K562 (cell line): ENCODE data around the gene CD79A. TPM values are rescaled to one million over a fixed set of nuclear protein-coding genes. Genes with fewer than 3 reads are reported as not detected.
A peak's percentile ranks its signal among the peaks of the same experiment; 100 is the strongest.

Experiments used
- ATAC-seq: fragments of 200-7000 bp; cut with Tn5 transposase; 3 replicates; pipeline ENCODE4 v1.9.1; 2020; ENCODE audit warnings: moderate library complexity
- BruUV-seq: library from RNA; stranded (reverse); fragments of 400-500 nt; replicated peaks from 2 replicates; lab custom pipeline; 2021; lab: Mats Ljungman, UMichigan
- CTCF ChIA-PET: fragments of 300-600 bp; formaldehyde crosslinking; extraction: SDS; loops from one replicate; lab custom pipeline; 2021; ENCODE audit warnings: low intra/inter-chr PET ratio; lab: Yijun Ruan, JAX
- POLR2A ChIA-PET: fragments of 300-600, 350-650 bp; sonication (Branson Sonifier 250); formaldehyde crosslinking; extraction: SDS; loops from one replicate; lab custom pipeline; 2021; ENCODE audit warnings: antibody characterized with exemption, inconsistent platforms; lab: Yijun Ruan, JAX
- DNase-seq, 4 experiments: peaks; one replicate each; pipeline versions ENCODE4 v3.0.0 to v3.0.0-alpha.2; 2011 to 2018; ENCODE audit warnings: low spot score in 3 of 4, mixed read lengths in 3 of 4; ENCODE audit errors: extremely low read depth in 1 of 4
- FAIRE-seq: peaks from 2 replicates; lab custom pipeline; 2011; peaks lifted over from hg19 to GRCh38; lab: Jason Lieb, UNC
- H2AFZ ChIP-seq: 2 replicates; pipeline ENCODE4 v1.6.0; 2011; ENCODE audit warnings: low read depth, low read length, control low read depth, inconsistent platforms
- H3K27ac ChIP-seq: fragments of 200-600 bp; 3 replicates; pipeline ENCODE4 v1.8.0; 2011; ENCODE audit warnings: low read depth, mild to moderate bottlenecking, control low read depth, inconsistent platforms, low read length, moderate library complexity, mixed read lengths; ENCODE audit errors: extremely low read depth
- H3K27me3 ChIP-seq, 2 experiments: fragments of 300-600 bp in 1 of 2; 2 replicates in 1 of 2; 3 replicates in 1 of 2; pipeline versions ENCODE4 v1.6.0 to v1.8.0; 2011; ENCODE audit warnings: inconsistent platforms in 2 of 2, low read length in 2 of 2, mild to moderate bottlenecking in 1 of 2, mixed read lengths in 1 of 2, moderate library complexity in 1 of 2; ENCODE audit not compliant: control insufficient read depth in 2 of 2, insufficient read depth in 2 of 2
- H3K36me3 ChIP-seq: fragments of 300-600 bp; 3 replicates; pipeline ENCODE4 v1.8.0; 2011; ENCODE audit warnings: mild to moderate bottlenecking, low read length, inconsistent platforms; ENCODE audit not compliant: control insufficient read depth, insufficient read depth
- H3K4me1 ChIP-seq, 2 experiments: fragments of 200-600 bp in 1 of 2; replicated peaks in 1 of 2; 2 replicates in 1 of 2; 3 replicates in 1 of 2; pipeline versions ENCODE4 v1.5.1 to v1.8.0; 2011; ENCODE audit warnings: inconsistent platforms in 2 of 2, low read length in 2 of 2, mild to moderate bottlenecking in 1 of 2, mixed read lengths in 1 of 2, moderate library complexity in 1 of 2; ENCODE audit not compliant: control insufficient read depth in 2 of 2, insufficient read depth in 2 of 2
- H3K4me2 ChIP-seq: 2 replicates; pipeline ENCODE4 v1.6.1; 2011; ENCODE audit warnings: low read length, control low read depth, inconsistent platforms, mixed read lengths; ENCODE audit not compliant: insufficient read depth
- H3K4me3 ChIP-seq: fragments of 200-600 bp; sonication (generic), shearing (Covaris generic); 2 replicates; pipeline ENCODE4 v1.5.1; 2016; ENCODE audit warnings: control low read depth, inconsistent platforms
- H3K79me2 ChIP-seq: fragments of 200-600 bp; 3 replicates; pipeline ENCODE4 v1.8.0; 2011; ENCODE audit warnings: low read length, inconsistent platforms; ENCODE audit not compliant: control insufficient read depth, insufficient read depth
- H3K9ac ChIP-seq, 2 experiments: 2 replicates each; pipeline versions ENCODE4 v1.6.0 to v1.6.1; 2011; ENCODE audit warnings: low read depth in 2 of 2, low read length in 2 of 2, control low read depth in 1 of 2, inconsistent platforms in 1 of 2, mild to moderate bottlenecking in 1 of 2, mixed read lengths in 1 of 2; ENCODE audit not compliant: insufficient read depth in 1 of 2
- H3K9me1 ChIP-seq: one replicate; pipeline ENCODE4 v1.6.0; 2011; ENCODE audit warnings: inconsistent platforms, mild to moderate bottlenecking, low read length, moderate library complexity; ENCODE audit not compliant: control insufficient read depth, insufficient read depth
- H3K9me3 ChIP-seq: replicated peaks from 2 replicates; pipeline ENCODE4 v1.5.1; 2011; ENCODE audit warnings: low read depth, low read length, inconsistent platforms; ENCODE audit not compliant: control insufficient read depth, insufficient read depth
- H4K20me1 ChIP-seq: replicated peaks from 2 replicates; pipeline ENCODE4 v1.6.1; 2011; ENCODE audit warnings: low read length, inconsistent platforms, mixed read lengths; ENCODE audit not compliant: control insufficient read depth, insufficient read depth
- ARHGAP35 ChIP-seq: fragments of 450-650 bp; IDR thresholded peaks from 2 replicates; pipeline ENCODE4 v1.6.1; 2018; ENCODE audit not compliant: partially characterized antibody
- ATF1 ChIP-seq, 2 experiments: fragments of 450-650 bp in 1 of 2; IDR thresholded peaks; 2 replicates each; pipeline ENCODE4 v1.6.1; 2016; ENCODE audit warnings: missing compliant biosample characterization in 1 of 2, missing genetic modification characterization in 1 of 2
- ZSCAN32 ChIP-seq: fragments of 450-650 bp; formaldehyde crosslinking; IDR thresholded peaks from 2 replicates; pipeline ENCODE4 v1.4.0; 2020; ENCODE audit warnings: mild to moderate bottlenecking, moderate library complexity
- WGBS: fragments of 100-300 bp; shearing (Covaris generic); methylation state at CpG from one replicate; pipeline ENCODE4 v1.1.6; 2016; ENCODE audit warnings: low coverage, mixed read lengths; ENCODE audit not compliant: insufficient coverage; ENCODE audit errors: missing lambda C conversion rate; 5-methylcytosine and 5-hydroxymethylcytosine counted together
- in situ Hi-C: fragments of 300-500 bp; cut with MboI; formaldehyde crosslinking; loops from 4 replicates; pipeline ENCODE4 v1.15.0; 2018; ENCODE audit warnings: inconsistent platforms, mixed read lengths
- intact Hi-C: fragments of 100-400 bp; cut with micrococcal nuclease; formaldehyde crosslinking; loops from 2 replicates; pipeline ENCODE4 v1.14.2; 2022
- polyA plus RNA-seq, 8 experiments: library from polyadenylated mRNA; depleted of rRNA in 4 of 8; stranded (reverse) in 5 of 8; unstranded in 3 of 8; fragments of >200 nt; fragmentation: Nextera tagmentation in 2 of 8; fragmentation: Illumina TruSeq in 1 of 8; extraction: Ambion mirVana in 2 of 8; extraction: Trizol in 1 of 8; gene quantifications; 2 replicates each; pipeline versions ENCODE4 v1.2.1 to v1.2.3, GENCODE V29; 2011 to 2014; ENCODE audit warnings: inconsistent platforms in 1 of 8, missing spikeins in 1 of 8
- total RNA-seq, 7 experiments: library from RNA; depleted of rRNA in 6 of 7; stranded (reverse); fragments of >200 nt in 6 of 7; fragmentation: Illumina TruSeq in 2 of 7; extraction: Trizol in 2 of 7; gene quantifications; 2 replicates each; pipeline versions ENCODE4 v1.2.1 to v1.2.3, GENCODE V29; 2011 to 2021; ENCODE audit warnings: low replicate concordance in 1 of 7
- TF ChIP-seq, protein P1 (sequence below): sonication (generic); formaldehyde crosslinking; IDR thresholded peaks from 2 replicates; pipeline ENCODE4 v1.9.0; 2022; ENCODE audit warnings: mild to moderate bottlenecking, missing genetic modification reagents
- TF ChIP-seq, protein P2 (sequence below), 3 experiments: fragments of 200-800 bp in 1 of 3; sonication (Bioruptor generic) in 1 of 3; sonication (generic) in 1 of 3; formaldehyde crosslinking in 1 of 3; IDR thresholded peaks; 2 replicates each; pipeline versions ENCODE4 v1.6.1 to v1.8.0; 2016 to 2022; ENCODE audit warnings: mild to moderate bottlenecking in 2 of 3, missing compliant biosample characterization in 2 of 3, missing genetic modification characterization in 2 of 3, missing genetic modification reagents in 1 of 3

The CD79A gene
- total and polyA plus RNA-seq, 9 of the 15 experiments (the other 6 are each of a cell fraction or from before 2014, with no cell fraction given) = 0.04 to 0.72 (median 0.17) TPM; not detected in 3

DNA sequence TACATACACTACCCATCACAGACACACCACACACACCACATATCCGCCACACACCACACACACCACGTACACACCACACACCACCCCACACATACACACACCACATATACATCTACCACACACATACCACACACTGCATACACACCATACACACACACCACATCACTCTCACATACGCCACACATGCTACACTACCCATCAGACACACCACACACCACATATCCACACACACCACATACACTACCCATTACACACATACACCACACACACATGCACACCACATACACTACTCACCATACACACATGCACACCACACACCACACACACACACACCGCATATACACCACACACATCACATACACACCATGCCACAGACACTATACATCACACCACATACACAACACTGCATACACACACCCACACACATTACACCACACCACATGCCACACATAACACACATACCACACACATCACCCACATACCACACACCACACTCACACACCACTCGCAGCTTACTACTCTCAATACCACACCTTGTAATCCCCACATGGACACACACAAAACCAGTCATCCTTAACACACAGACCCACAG lies 41.7 kb downstream of the CD79A start:
- Histone ChIP-seq H3K27ac (no peak overlapping the region), H3K9me3 (no peaks in the 10 kb centered on the region; the same call in 1 of the 2 replicates), H3K4me3 (no peak overlapping the region), H2AFZ (no peak overlapping the region), H3K9ac (no peak overlapping the region), H3K27me3 (peaks cover 16 to 42% of the 10 kb centered on the region in 2 experiments), H3K4me1 (peaks cover 0 to 30% of the 10 kb centered on the region in 2 experiments; a peak in 3 of 5 replicates), H3K9me1 (no peaks in the 10 kb centered on the region), H4K20me1 (peaks cover 8% of the 10 kb centered on the region; the same call in 1 of the 2 replicates), H3K79me2 (no peaks in the 10 kb centered on the region), H3K4me2 (no peak overlapping the region), H3K36me3 (no peaks in the 10 kb centered on the region)
- in situ Hi-C loops (no loop called here), intact Hi-C loops (no loop called here)
- ChIA-PET POLR2A (interaction anchor here (1.0 kb wide), 1 partner anchor 30 kb away, joined by 4 read pairs; no protein-coding TSS in a partner anchor), CTCF (no interaction called here)
- no peak for DNase-seq
- TF ChIP-seq, protein P1, sequence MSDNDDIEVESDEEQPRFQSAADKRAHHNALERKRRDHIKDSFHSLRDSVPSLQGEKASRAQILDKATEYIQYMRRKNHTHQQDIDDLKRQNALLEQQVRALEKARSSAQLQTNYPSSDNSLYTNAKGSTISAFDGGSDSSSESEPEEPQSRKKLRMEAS (CRISPR knock-in tag) = peak; percentile 18; the same call in 1 of the 2 replicates
- TF ChIP-seq ATF1 (CRISPR knock-in tag; IDR thresholded peaks at IDR 0.05) = no peak
- TF ChIP-seq ATF1 (tag; IDR thresholded peaks at IDR 0.05) = no peak
- peak; percentile 20 for TF ChIP-seq ARHGAP35
- TF ChIP-seq ZSCAN32 = no peak
- TF ChIP-seq, protein P2, sequence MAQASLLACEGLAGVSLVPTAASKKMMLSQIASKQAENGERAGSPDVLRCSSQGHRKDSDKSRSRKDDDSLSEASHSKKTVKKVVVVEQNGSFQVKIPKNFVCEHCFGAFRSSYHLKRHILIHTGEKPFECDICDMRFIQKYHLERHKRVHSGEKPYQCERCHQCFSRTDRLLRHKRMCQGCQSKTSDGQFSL (CRISPR knock-in tag; IDR thresholded peaks at IDR 0.05) = 0 out of 2 replicates have a peak, but pooled peaks have one; percentile 22
- TF ChIP-seq, protein P2 (tag; IDR thresholded peaks at IDR 0.05) = no peak
- ATAC-seq = no peak
- 16% methylated on average over 5 of the region's 5 CpGs for WGBS
- BruUV-seq = no TSS peak
- peak; percentile 82 for FAIRE-seq
